IPS-18c (cell line): ENCODE results near the gene TLCD2.
"Not testable (repeated sequence)": the region's sequence is repeated elsewhere in the genome, so short reads cannot be mapped to it uniquely, and the experiment has no call there.

Experiments used
- H3K4me3 ChIP-seq: 2 replicates; pipeline ENCODE4 v1.7.0; 2013; ENCODE audit warnings: low read depth, mild to moderate bottlenecking, low read length, moderate library complexity; ENCODE audit not compliant: insufficient read depth
- H3K9me3 ChIP-seq: one replicate; pipeline ENCODE4 v1.6.1; 2013; ENCODE audit warnings: mild to moderate bottlenecking, low read length, moderate library complexity; ENCODE audit not compliant: control insufficient read depth, insufficient read depth

Gene TLCD2

GRCh38 chr17:1663934-1664333 is 46.2 kb downstream of the TLCD2 start:
- not testable (repeated sequence) for H3K9me3 ChIP-seq, H3K4me3 ChIP-seq

GRCh38 chr17:1661045-1661444 is 49.1 kb downstream of the TLCD2 start:
- Histone ChIP-seq H3K9me3 (no peaks in the 10 kb centered on the region), H3K4me3 (no peak overlapping the region)

DNA sequence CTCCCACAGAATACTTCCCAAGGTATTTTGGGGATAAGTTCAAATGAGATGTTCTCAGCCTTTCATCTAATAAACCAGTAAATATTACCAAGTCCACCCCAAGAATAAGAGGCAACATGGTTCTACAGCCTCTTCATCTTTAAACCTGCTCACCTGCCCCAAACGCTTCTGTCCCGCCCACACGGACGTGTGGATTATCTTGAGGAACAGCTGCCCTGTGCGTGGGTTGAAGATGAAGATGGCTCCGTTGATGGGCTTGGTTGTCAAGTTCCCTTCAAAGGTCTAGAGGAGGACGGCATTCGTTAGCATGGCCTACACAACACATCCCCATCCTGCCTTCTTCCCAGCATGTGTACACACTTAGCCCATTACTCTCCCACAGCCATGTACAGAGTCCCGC is 52.1 kb downstream of the TLCD2 start:
- Histone ChIP-seq H3K9me3 (no peaks in the 10 kb centered on the region), H3K4me3 (no peak overlapping the region)

DNA sequence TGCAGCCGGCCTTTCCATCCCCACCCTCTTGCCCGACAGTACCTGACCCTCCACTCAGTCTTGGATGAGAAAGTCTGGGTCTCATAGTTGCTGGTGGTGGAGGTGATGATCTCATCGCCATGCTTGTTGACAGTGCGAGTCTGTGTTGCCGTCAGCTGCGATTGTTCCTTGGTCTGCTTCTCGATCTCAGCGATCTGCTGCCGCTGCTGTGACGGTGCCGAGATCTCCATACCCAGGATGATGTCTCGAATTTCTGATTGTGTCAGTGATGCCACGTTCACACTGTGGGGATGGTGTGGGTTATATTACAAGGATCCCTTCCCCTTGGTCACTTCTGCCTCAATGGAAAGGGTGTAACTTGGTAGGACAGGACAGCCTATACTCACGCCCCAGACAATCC is 56.4 kb downstream of the TLCD2 start:
- H3K9me3 ChIP-seq = no peaks in the 10 kb centered on the region
- H3K4me3 ChIP-seq = no peak overlapping the region

- not testable (repeated sequence) for H3K9me3 ChIP-seq, H3K4me3 ChIP-seq
Measured at GRCh38 chr17:1652794-1653193, 57.4 kb downstream of the TLCD2 start.
